Adrenal gland (tissue), 12 donors: ENCODE results near the gene MMP21. TPM values are rescaled to one million over a fixed set of nuclear protein-coding genes. Genes with fewer than 3 reads are reported as not detected.

Experiments
- DNase-seq, 7 donors: peaks; one replicate each; pipeline ENCODE4 v3.0.0-alpha.2; 2019 to 2020
- H3K27ac ChIP-seq, 5 donors: fragments of 200-600 bp; sonication (generic) in 4 of 5; 1 replicate in 3 of 5; 2 replicates in 2 of 5; pipeline versions ENCODE4 v1.5.1 to v1.8.0; 2016 to 2020; ENCODE audit warnings: mild to moderate bottlenecking in 1 of 5
- H3K27me3 ChIP-seq: fragments of 200-600 bp; 2 replicates; pipeline ENCODE4 v1.8.0; 2021
- H3K36me3 ChIP-seq, 2 donors: fragments of 200-600 bp; replicated peaks in 1 of 2; 1 replicate in 1 of 2; 2 replicates in 1 of 2; pipeline versions ENCODE4 v1.5.1 to v1.8.0; 2018 to 2022
- H3K4me1 ChIP-seq, 2 donors: fragments of 200-600 bp; replicated peaks in 1 of 2; 1 replicate in 1 of 2; 2 replicates in 1 of 2; pipeline versions ENCODE4 v1.5.1 to v1.8.0; 2018 to 2021
- H3K4me3 ChIP-seq, 4 donors: fragments of 200-600 bp; sonication (generic) in 3 of 4; one replicate each; pipeline ENCODE4 v1.5.1; 2016 to 2018
- H3K9me3 ChIP-seq, 3 donors: fragments of 200-600 bp; sonication (generic) in 1 of 3; replicated peaks in 1 of 3; 1 replicate in 2 of 3; 2 replicates in 1 of 3; pipeline versions ENCODE4 v1.5.1 to v1.8.0; 2016 to 2021
- POLR2A ChIP-seq, 2 donors: fragments of 450-650 bp; IDR thresholded peaks; one replicate each; pipeline ENCODE4 v1.6.1; 2017; ENCODE audit warnings: antibody characterized with exemption in 2 of 2, mild to moderate bottlenecking in 2 of 2, moderate library complexity in 1 of 2
- WGBS, 4 donors: extraction: QIAGEN DNeasy Blood & Tissue Kit in 2 of 4; methylation state at CpG; one replicate each; pipeline versions ENCODE4 v1.1.5 to v1.1.7; 2013 to 2017; 5-methylcytosine and 5-hydroxymethylcytosine counted together
- intact Hi-C, 2 donors: fragments of 100-400 bp; cut with DNase I; formaldehyde crosslinking; loops; one replicate each; pipeline versions ENCODE4 v1.14.1 to v1.15.0; 2022 to 2023
- polyA plus RNA-seq, 3 donors: library from polyadenylated mRNA; stranded (reverse); fragments of 200-250 nt in 2 of 3; fragments of 350-450 nt in 1 of 3; fragmentation: Illumina TruSeq in 1 of 3; extraction: RNeasy Lipid Tissue Mini Kit (QIAGEN cat#74804) in 1 of 3; gene quantifications; one replicate each; pipeline ENCODE4 v1.2.3, GENCODE V29; 2013 to 2014
- total RNA-seq, 9 donors: library from RNA; depleted of rRNA in 4 of 9; stranded (reverse); fragments of >200 nt in 4 of 9; fragments of 120-200 nt in 1 of 9; fragmentation: NEBNext Ultra II Directional in 1 of 9; extraction: Animal tissue kit (Norgen Biotek cat#: 25700) in 1 of 9; gene quantifications; one replicate each; pipeline versions ENCODE4 v1.1.0 to v1.2.4, GENCODE V29; 2013 to 2023
- TF ChIP-seq, protein P1 (sequence below), 6 experiments: fragments of 450-650 bp in 4 of 6; fragments of 200-600 bp in 2 of 6; sonication (generic) in 1 of 6; IDR thresholded peaks; 1 replicate in 5 of 6; 2 replicates in 1 of 6; pipeline versions ENCODE4 v1.5.1 to v1.8.0; 2016 to 2021; ENCODE audit warnings: antibody characterized with exemption in 6 of 6, mild to moderate bottlenecking in 2 of 6, moderate library complexity in 1 of 6
- donor health status: healthy with polysubstance abuse.
- donor health status: Bipolar disorder and iron deficiency.
- donor health status: DM: yes; HTN: yes; CAD: no.
- donor health status: DM: no; HTN: no; CAD: no.
- donor health status: DM: no; HTN: no; CAD: no.
- donor health status: DM: yes; HTN: yes; CAD: no.

Gene MMP21
- total and polyA plus RNA-seq, 12 donors: 0.11 to 0.27 (median 0.24) TPM; not detected in 7

DNA sequence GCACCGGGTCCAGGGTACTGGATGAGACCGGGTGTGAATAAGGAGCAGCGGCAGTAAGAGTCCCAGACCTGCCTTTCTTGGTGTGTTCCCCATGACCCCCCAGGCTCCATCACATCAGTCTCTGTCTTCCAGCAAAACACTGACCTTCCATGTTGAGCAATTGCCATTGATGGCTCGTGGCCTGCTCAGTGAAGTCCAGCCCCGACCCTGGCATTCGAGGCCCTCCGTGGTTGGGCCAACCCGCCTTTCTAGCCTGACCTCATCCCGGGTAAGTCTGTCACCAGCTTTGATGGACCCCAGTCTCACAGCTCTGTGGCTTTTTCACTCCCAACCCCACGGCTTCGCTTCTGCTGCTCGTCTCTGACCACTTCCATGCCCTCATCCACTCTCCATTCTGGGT, 6.4 kb downstream of the MMP21 start:
- no peak overlapping the region for H3K27ac ChIP-seq
- no peak overlapping the region for H3K4me3 ChIP-seq
- intact Hi-C loops: no loop called here
- no peaks in the 10 kb centered on the region for H3K27me3 ChIP-seq
- no peaks in the 10 kb centered on the region for H3K4me1 ChIP-seq
- 90 to 92% (median 91%) methylated on average over 10 to 12 of the region's 12 CpGs for WGBS, 4 donors
- DNase-seq: no peak
- peaks cover 0 to 10% of the 10 kb centered on the region in 2 donors for H3K36me3 ChIP-seq
- no peaks in the 10 kb centered on the region for H3K9me3 ChIP-seq
- no peak for TF ChIP-seq POLR2A (IDR thresholded peaks at IDR 0.05)
- TF ChIP-seq, protein P1, sequence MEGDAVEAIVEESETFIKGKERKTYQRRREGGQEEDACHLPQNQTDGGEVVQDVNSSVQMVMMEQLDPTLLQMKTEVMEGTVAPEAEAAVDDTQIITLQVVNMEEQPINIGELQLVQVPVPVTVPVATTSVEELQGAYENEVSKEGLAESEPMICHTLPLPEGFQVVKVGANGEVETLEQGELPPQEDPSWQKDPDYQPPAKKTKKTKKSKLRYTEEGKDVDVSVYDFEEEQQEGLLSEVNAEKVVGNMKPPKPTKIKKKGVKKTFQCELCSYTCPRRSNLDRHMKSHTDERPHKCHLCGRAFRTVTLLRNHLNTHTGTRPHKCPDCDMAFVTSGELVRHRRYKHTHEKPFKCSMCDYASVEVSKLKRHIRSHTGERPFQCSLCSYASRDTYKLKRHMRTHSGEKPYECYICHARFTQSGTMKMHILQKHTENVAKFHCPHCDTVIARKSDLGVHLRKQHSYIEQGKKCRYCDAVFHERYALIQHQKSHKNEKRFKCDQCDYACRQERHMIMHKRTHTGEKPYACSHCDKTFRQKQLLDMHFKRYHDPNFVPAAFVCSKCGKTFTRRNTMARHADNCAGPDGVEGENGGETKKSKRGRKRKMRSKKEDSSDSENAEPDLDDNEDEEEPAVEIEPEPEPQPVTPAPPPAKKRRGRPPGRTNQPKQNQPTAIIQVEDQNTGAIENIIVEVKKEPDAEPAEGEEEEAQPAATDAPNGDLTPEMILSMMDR (IDR thresholded peaks at IDR 0.05): no peak

DNA sequence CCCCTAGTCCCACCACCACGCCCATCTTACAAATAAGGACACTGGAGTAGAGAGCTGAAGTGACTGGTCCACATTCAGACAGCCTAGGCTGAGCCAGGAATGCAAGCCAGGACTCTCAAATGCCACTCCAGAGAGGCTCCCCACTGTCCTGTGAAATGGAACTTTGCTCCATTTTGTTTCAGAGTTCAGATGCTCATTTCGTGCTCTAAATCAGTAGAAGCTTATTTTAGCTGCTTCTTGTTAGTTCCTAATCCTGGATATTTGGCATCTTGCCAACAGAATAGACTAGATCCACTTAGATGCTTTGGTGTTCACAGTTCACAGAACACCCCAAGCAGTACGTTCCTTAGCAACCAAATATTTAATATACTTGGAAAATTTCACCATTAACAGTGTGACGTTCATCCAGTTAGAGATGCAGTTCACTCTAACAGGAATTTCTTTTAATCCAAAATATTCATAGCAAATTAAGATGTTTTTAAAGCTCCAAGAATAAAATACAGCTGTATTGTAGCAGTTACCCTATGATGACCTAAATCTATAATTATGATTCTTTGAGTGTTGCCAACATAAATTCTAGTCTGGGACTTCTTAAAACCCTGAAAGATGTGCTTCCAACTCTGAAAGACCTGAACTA, 7.3 kb downstream of the MMP21 start:
- Histone ChIP-seq H3K4me1 (no peaks in the 10 kb centered on the region), H3K27ac (no peak overlapping the region), H3K27me3 (no peaks in the 10 kb centered on the region), H3K9me3 (no peaks in the 10 kb centered on the region), H3K4me3 (no peak overlapping the region), H3K36me3 (peaks cover 0 to 18% of the 10 kb centered on the region in 2 donors)
- no peak for DNase-seq
- TF ChIP-seq, protein P1 (IDR thresholded peaks at IDR 0.05): no peak
- no peak for TF ChIP-seq POLR2A (IDR thresholded peaks at IDR 0.05)
- intact Hi-C loops: no loop called here
- 68 to 83% (median 73%) methylated on average over 4 of the region's 4 CpGs for WGBS, 4 donors

DNA sequence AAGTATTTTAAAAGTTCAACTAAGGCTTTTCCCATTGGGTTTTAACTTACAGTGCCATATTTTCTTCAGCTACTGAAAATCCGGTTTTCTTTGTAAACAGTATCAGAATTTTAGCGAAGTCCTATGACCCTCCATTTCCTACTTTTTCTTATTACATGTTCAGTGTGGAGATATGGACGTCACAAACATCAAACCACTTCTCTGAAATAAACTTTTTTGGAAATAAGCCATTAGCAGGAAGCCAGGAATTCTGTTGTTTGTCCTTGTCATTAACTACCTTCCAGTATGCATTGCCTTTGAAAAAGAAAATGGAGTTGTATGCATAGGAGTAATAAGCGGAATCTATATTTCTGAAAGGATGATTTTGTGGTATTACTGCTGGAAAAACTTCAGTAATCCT, 9.1 kb downstream of the MMP21 start:
- no peak for DNase-seq
- peaks cover 0 to 26% of the 10 kb centered on the region in 2 donors for H3K36me3 ChIP-seq
- H3K4me3 ChIP-seq: no peak overlapping the region
- 79 to 86% (median 83%) methylated on average over 4 of the region's 4 CpGs for WGBS, 4 donors
- no peaks in the 10 kb centered on the region for H3K9me3 ChIP-seq
- H3K27ac ChIP-seq: no peak overlapping the region
- no peak for TF ChIP-seq POLR2A (IDR thresholded peaks at IDR 0.05)
- TF ChIP-seq, protein P1 (IDR thresholded peaks at IDR 0.05): no peak
- no peaks in the 10 kb centered on the region for H3K4me1 ChIP-seq
- H3K27me3 ChIP-seq: no peaks in the 10 kb centered on the region
- intact Hi-C loops: no loop called here

DNA sequence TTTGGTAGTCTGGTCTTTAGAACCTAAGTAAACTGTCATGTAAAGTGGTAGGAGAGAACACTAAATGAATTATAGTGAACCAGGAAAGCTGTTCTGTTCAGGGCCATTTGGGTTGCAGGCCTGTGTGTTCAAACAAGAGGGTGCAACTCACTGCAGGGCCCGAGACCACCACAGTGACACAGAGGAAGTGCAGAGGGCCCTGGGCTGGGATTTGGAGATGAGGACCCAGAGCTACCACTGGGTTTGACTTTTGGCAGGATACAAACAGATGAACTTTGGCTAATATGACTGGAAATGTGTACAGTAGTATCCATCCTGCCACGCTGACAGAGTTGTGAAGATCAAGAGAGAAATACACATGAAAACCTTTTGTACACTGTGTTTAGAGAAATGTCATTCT, 9.8 kb downstream of the MMP21 start:
- intact Hi-C loops: no loop called here
- peaks cover 0 to 30% of the 10 kb centered on the region in 2 donors for H3K36me3 ChIP-seq
- WGBS, 4 donors: 94 to 97% (median 95%) methylated on average over 2 of the region's 2 CpGs
- no peak for DNase-seq
- H3K9me3 ChIP-seq: no peaks in the 10 kb centered on the region
- no peak overlapping the region for H3K27ac ChIP-seq
- no peak overlapping the region for H3K4me3 ChIP-seq
- no peaks in the 10 kb centered on the region for H3K27me3 ChIP-seq
- TF ChIP-seq, protein P1 (IDR thresholded peaks at IDR 0.05): no peak
- no peak for TF ChIP-seq POLR2A (IDR thresholded peaks at IDR 0.05)
- H3K4me1 ChIP-seq: no peaks in the 10 kb centered on the region
